K562 (cell line): ENCODE data around the gene CCDC9B. TPM values are rescaled to one million over a fixed set of nuclear protein-coding genes. Genes with fewer than 3 reads are reported as not detected.

Source experiments
- ATAC-seq: fragments of 200-7000 bp; cut with Tn5 transposase; 3 replicates; pipeline ENCODE4 v1.9.1; 2020; ENCODE audit warnings: moderate library complexity
- BruUV-seq: library from RNA; stranded (reverse); fragments of 400-500 nt; replicated peaks from 2 replicates; lab custom pipeline; 2021; lab: Mats Ljungman, UMichigan
- CTCF ChIA-PET: fragments of 300-600 bp; formaldehyde crosslinking; extraction: SDS; loops from one replicate; lab custom pipeline; 2021; ENCODE audit warnings: low intra/inter-chr PET ratio; lab: Yijun Ruan, JAX
- POLR2A ChIA-PET: fragments of 300-600, 350-650 bp; sonication (Branson Sonifier 250); formaldehyde crosslinking; extraction: SDS; loops from one replicate; lab custom pipeline; 2021; ENCODE audit warnings: antibody characterized with exemption, inconsistent platforms; lab: Yijun Ruan, JAX
- DNase-seq, 4 experiments: peaks; one replicate each; pipeline versions ENCODE4 v3.0.0 to v3.0.0-alpha.2; 2011 to 2018; ENCODE audit warnings: low spot score in 3 of 4, mixed read lengths in 3 of 4; ENCODE audit errors: extremely low read depth in 1 of 4
- FAIRE-seq: peaks from 2 replicates; lab custom pipeline; 2011; peaks lifted over from hg19 to GRCh38; lab: Jason Lieb, UNC
- H2AFZ ChIP-seq: 2 replicates; pipeline ENCODE4 v1.6.0; 2011; ENCODE audit warnings: low read depth, low read length, control low read depth, inconsistent platforms
- H3K27ac ChIP-seq: fragments of 200-600 bp; 3 replicates; pipeline ENCODE4 v1.8.0; 2011; ENCODE audit warnings: low read depth, mild to moderate bottlenecking, control low read depth, inconsistent platforms, low read length, moderate library complexity, mixed read lengths; ENCODE audit errors: extremely low read depth
- H3K27me3 ChIP-seq, 2 experiments: fragments of 300-600 bp in 1 of 2; 2 replicates in 1 of 2; 3 replicates in 1 of 2; pipeline versions ENCODE4 v1.6.0 to v1.8.0; 2011; ENCODE audit warnings: inconsistent platforms in 2 of 2, low read length in 2 of 2, mild to moderate bottlenecking in 1 of 2, mixed read lengths in 1 of 2, moderate library complexity in 1 of 2; ENCODE audit not compliant: control insufficient read depth in 2 of 2, insufficient read depth in 2 of 2
- H3K36me3 ChIP-seq: fragments of 300-600 bp; 3 replicates; pipeline ENCODE4 v1.8.0; 2011; ENCODE audit warnings: mild to moderate bottlenecking, low read length, inconsistent platforms; ENCODE audit not compliant: control insufficient read depth, insufficient read depth
- H3K4me1 ChIP-seq, 2 experiments: fragments of 200-600 bp in 1 of 2; replicated peaks in 1 of 2; 2 replicates in 1 of 2; 3 replicates in 1 of 2; pipeline versions ENCODE4 v1.5.1 to v1.8.0; 2011; ENCODE audit warnings: inconsistent platforms in 2 of 2, low read length in 2 of 2, mild to moderate bottlenecking in 1 of 2, mixed read lengths in 1 of 2, moderate library complexity in 1 of 2; ENCODE audit not compliant: control insufficient read depth in 2 of 2, insufficient read depth in 2 of 2
- H3K4me2 ChIP-seq: 2 replicates; pipeline ENCODE4 v1.6.1; 2011; ENCODE audit warnings: low read length, control low read depth, inconsistent platforms, mixed read lengths; ENCODE audit not compliant: insufficient read depth
- H3K4me3 ChIP-seq: fragments of 200-600 bp; sonication (generic), shearing (Covaris generic); 2 replicates; pipeline ENCODE4 v1.5.1; 2016; ENCODE audit warnings: control low read depth, inconsistent platforms
- H3K79me2 ChIP-seq: fragments of 200-600 bp; 3 replicates; pipeline ENCODE4 v1.8.0; 2011; ENCODE audit warnings: low read length, inconsistent platforms; ENCODE audit not compliant: control insufficient read depth, insufficient read depth
- H3K9ac ChIP-seq, 2 experiments: 2 replicates each; pipeline versions ENCODE4 v1.6.0 to v1.6.1; 2011; ENCODE audit warnings: low read depth in 2 of 2, low read length in 2 of 2, control low read depth in 1 of 2, inconsistent platforms in 1 of 2, mild to moderate bottlenecking in 1 of 2, mixed read lengths in 1 of 2; ENCODE audit not compliant: insufficient read depth in 1 of 2
- H3K9me1 ChIP-seq: one replicate; pipeline ENCODE4 v1.6.0; 2011; ENCODE audit warnings: inconsistent platforms, mild to moderate bottlenecking, low read length, moderate library complexity; ENCODE audit not compliant: control insufficient read depth, insufficient read depth
- H3K9me3 ChIP-seq: replicated peaks from 2 replicates; pipeline ENCODE4 v1.5.1; 2011; ENCODE audit warnings: low read depth, low read length, inconsistent platforms; ENCODE audit not compliant: control insufficient read depth, insufficient read depth
- H4K20me1 ChIP-seq: replicated peaks from 2 replicates; pipeline ENCODE4 v1.6.1; 2011; ENCODE audit warnings: low read length, inconsistent platforms, mixed read lengths; ENCODE audit not compliant: control insufficient read depth, insufficient read depth
- ARID3A ChIP-seq: IDR thresholded peaks from 2 replicates; pipeline ENCODE4 v1.6.1; 2012; ENCODE audit warnings: low read depth, low read length, improper control_type of control experiment, borderline replicate concordance
- HNRNPUL1 ChIP-seq: fragments of 200-400 bp; formaldehyde crosslinking; IDR thresholded peaks from 2 replicates; pipeline ENCODE4 v1.6.1; 2017; ENCODE audit warnings: low read length
- NFE2L1 ChIP-seq: fragments of 450-650 bp; IDR thresholded peaks from 2 replicates; pipeline ENCODE4 v1.6.1; 2016; ENCODE audit warnings: missing genetic modification characterization, low read depth, mild to moderate bottlenecking, missing compliant biosample characterization, moderate library complexity, borderline replicate concordance
- POLR3A ChIP-seq: IDR thresholded peaks from 2 replicates; pipeline ENCODE4 v1.6.1; 2011; ENCODE audit warnings: borderline replicate concordance, mild to moderate bottlenecking, moderate library complexity; ENCODE audit not compliant: insufficient read length, insufficient read depth; ENCODE audit errors: extremely low read depth
- RAD51 ChIP-seq: fragments of 450-650 bp; IDR thresholded peaks from 2 replicates; pipeline ENCODE4 v1.7.1; 2016; ENCODE audit warnings: low read depth, mild to moderate bottlenecking, borderline replicate concordance
- RBM22 ChIP-seq: fragments of 200-400 bp; formaldehyde crosslinking; IDR thresholded peaks from 2 replicates; pipeline ENCODE4 v1.6.1; 2018; ENCODE audit warnings: low read length, low read depth; ENCODE audit not compliant: poor library complexity, severe bottlenecking
- RNF2 ChIP-seq: sonication (generic); IDR thresholded peaks from 2 replicates; pipeline ENCODE4 v1.6.1; 2016
- TBL1XR1 ChIP-seq, 2 experiments: IDR thresholded peaks; 2 replicates each; pipeline ENCODE4 v1.6.1; 2012; ENCODE audit warnings: improper control_type of control experiment in 2 of 2, low read length in 2 of 2, mild to moderate bottlenecking in 1 of 2
- ZBTB7A ChIP-seq: IDR thresholded peaks from 2 replicates; pipeline ENCODE4 v1.6.1; 2011; ENCODE audit warnings: low read depth, mild to moderate bottlenecking, low read length, moderate library complexity, borderline replicate concordance; ENCODE audit not compliant: control insufficient read depth
- ZFX ChIP-seq: sonication (generic); formaldehyde crosslinking; IDR thresholded peaks from 2 replicates; pipeline ENCODE4 v1.8.0; 2022; ENCODE audit warnings: mild to moderate bottlenecking, missing genetic modification reagents, moderate library complexity
- WGBS: fragments of 100-300 bp; shearing (Covaris generic); methylation state at CpG from one replicate; pipeline ENCODE4 v1.1.6; 2016; ENCODE audit warnings: low coverage, mixed read lengths; ENCODE audit not compliant: insufficient coverage; ENCODE audit errors: missing lambda C conversion rate; 5-methylcytosine and 5-hydroxymethylcytosine counted together
- in situ Hi-C: fragments of 300-500 bp; cut with MboI; formaldehyde crosslinking; loops from 4 replicates; pipeline ENCODE4 v1.15.0; 2018; ENCODE audit warnings: inconsistent platforms, mixed read lengths
- intact Hi-C: fragments of 100-400 bp; cut with micrococcal nuclease; formaldehyde crosslinking; loops from 2 replicates; pipeline ENCODE4 v1.14.2; 2022
- polyA plus RNA-seq, 8 experiments: library from polyadenylated mRNA; depleted of rRNA in 4 of 8; stranded (reverse) in 5 of 8; unstranded in 3 of 8; fragments of >200 nt; fragmentation: Nextera tagmentation in 2 of 8; fragmentation: Illumina TruSeq in 1 of 8; extraction: Ambion mirVana in 2 of 8; extraction: Trizol in 1 of 8; gene quantifications; 2 replicates each; pipeline versions ENCODE4 v1.2.1 to v1.2.3, GENCODE V29; 2011 to 2014; ENCODE audit warnings: inconsistent platforms in 1 of 8, missing spikeins in 1 of 8
- total RNA-seq, 7 experiments: library from RNA; depleted of rRNA in 6 of 7; stranded (reverse); fragments of >200 nt in 6 of 7; fragmentation: Illumina TruSeq in 2 of 7; extraction: Trizol in 2 of 7; gene quantifications; 2 replicates each; pipeline versions ENCODE4 v1.2.1 to v1.2.3, GENCODE V29; 2011 to 2021; ENCODE audit warnings: low replicate concordance in 1 of 7

Gene CCDC9B
- total and polyA plus RNA-seq, 9 of the 15 experiments (the other 6 are each of a cell fraction or from before 2014, with no cell fraction given) = 0.01 to 0.47 (median 0.15) TPM; not detected in 1

GRCh38 chr15:40335938-40336743, 4.6 kb downstream of the CCDC9B start:
- intact Hi-C loops = loop anchor here (5.0 kb wide), 1 partner anchor 119 kb away; no protein-coding TSS in a partner anchor
- H3K27me3 ChIP-seq = no peaks in the 10 kb centered on the region
- H3K36me3 ChIP-seq = no peaks in the 10 kb centered on the region; the same call in 2 of the 3 replicates
- FAIRE-seq = no peak
- no peaks in the 10 kb centered on the region for H3K79me2 ChIP-seq
- WGBS = 57% methylated on average over 9 of the region's 13 CpGs
- no peak overlapping the region for H3K4me3 ChIP-seq
- no peak overlapping the region for H3K4me2 ChIP-seq
- peaks cover 35 to 73% of the 10 kb centered on the region in 2 experiments for H3K4me1 ChIP-seq
- no peak for ATAC-seq
- TF ChIP-seq NFE2L1 (tag) = no peak
- TF ChIP-seq TBL1XR1 (IDR thresholded peaks at IDR 0.05; ENCODE audit: low read length in 2 of 2) = no peak
- TF ChIP-seq ZBTB7A = 0 out of 2 replicates have a peak, but pooled peaks have one; percentile 2
- no peak for TF ChIP-seq ARID3A
- no peak for TF ChIP-seq HNRNPUL1
- TF ChIP-seq RBM22 = no peak
- TF ChIP-seq POLR3A = no peak
- 0 out of 2 replicates have a peak, but pooled peaks have one; percentile 16 for TF ChIP-seq ZFX (CRISPR knock-in tag)
- no peak for TF ChIP-seq RAD51
- TF ChIP-seq RNF2 = no peak
- H3K9me3 ChIP-seq = no peaks in the 10 kb centered on the region
- H4K20me1 ChIP-seq = peaks cover 6% of the 10 kb centered on the region; the same call in 1 of the 2 replicates
- CTCF ChIA-PET = interaction anchor here (1.7 to 1.8 kb wide), 2 partner anchors 13 to 57 kb away, joined by 5 to 10 read pairs; partner anchors contain the start of gene INAFM2
- POLR2A ChIA-PET = interaction anchor here (0.5 to 2.2 kb wide), 8 partner anchors 9 to 86 kb away, joined by 3 to 12 read pairs (median 4); partner anchors contain the start of gene INAFM2
- BruUV-seq = no TSS peak
- no peak for DNase-seq
- no peak overlapping the region for H3K27ac ChIP-seq
- in situ Hi-C loops = no loop called here
- H3K9me1 ChIP-seq = no peaks in the 10 kb centered on the region
- H3K9ac ChIP-seq = peak overlapping the region in 1 of 2 experiments; percentile 40; a peak in 1 of 4 replicates
- peak overlapping the region; percentile 20; the same call in 1 of the 2 replicates for H2AFZ ChIP-seq
